ENCODE data around the gene HSD11B2.

Gene HSD11B2

DNA sequence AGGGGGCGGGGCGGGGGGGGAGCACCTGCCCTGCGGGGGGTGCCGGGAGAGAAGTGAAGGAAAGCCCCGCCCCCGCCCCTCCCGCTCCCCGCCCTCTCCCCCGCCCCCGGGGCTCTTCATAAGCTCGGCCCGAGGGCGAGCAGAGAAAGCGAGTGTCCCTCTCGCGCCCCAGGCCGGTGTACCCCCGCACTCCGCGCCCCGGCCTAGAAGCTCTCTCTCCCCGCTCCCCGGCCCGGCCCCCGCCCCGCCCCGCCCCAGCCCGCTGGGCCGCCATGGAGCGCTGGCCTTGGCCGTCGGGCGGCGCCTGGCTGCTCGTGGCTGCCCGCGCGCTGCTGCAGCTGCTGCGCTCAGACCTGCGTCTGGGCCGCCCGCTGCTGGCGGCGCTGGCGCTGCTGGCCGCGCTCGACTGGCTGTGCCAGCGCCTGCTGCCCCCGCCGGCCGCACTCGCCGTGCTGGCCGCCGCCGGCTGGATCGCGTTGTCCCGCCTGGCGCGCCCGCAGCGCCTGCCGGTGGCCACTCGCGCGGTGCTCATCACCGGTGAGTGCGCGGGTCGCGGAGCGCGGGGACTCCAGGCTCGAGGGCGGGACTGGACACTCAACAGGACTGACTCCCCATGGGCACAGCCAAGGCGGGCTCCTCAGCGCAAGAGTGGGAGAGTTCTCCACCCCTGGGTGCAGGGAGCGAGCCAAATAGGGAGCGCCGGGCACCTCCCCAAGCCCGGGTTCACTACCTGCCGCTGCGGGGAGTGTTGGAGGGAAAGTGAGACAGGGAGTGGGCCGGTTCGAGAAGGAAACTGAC is at the start of gene HSD11B2:
Gene HSD11B2 (plus strand): TSS at position 145 of the 798 bp plus-strand sequence. CDS start 128 bp downstream, at position 273.
- in situ Hi-C loops (cut with HindIII; ENCODE audit: low sequenced_read_pairs): no loop called here

DNA sequence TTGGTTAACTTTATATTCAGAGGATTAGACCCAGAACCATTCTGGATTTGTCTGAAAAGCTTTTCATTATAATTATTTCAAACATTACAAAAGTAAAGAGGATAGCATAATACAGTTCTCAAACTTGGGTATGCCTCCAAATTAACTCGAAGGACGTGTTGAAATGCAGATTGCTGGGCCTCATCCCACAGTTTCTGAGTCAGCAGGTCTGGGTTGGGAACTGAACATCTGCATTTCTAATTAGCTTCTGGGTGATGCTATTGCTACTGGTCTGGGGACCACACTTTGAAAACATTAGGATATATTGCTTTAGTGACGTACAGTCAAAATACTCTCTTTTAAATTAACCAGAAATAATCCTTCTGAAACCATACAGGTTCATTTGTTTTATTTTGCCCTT is 47.6 kb upstream of the HSD11B2 start:
- in situ Hi-C loops (cut with HindIII; ENCODE audit: low sequenced_read_pairs): no loop called here

DNA sequence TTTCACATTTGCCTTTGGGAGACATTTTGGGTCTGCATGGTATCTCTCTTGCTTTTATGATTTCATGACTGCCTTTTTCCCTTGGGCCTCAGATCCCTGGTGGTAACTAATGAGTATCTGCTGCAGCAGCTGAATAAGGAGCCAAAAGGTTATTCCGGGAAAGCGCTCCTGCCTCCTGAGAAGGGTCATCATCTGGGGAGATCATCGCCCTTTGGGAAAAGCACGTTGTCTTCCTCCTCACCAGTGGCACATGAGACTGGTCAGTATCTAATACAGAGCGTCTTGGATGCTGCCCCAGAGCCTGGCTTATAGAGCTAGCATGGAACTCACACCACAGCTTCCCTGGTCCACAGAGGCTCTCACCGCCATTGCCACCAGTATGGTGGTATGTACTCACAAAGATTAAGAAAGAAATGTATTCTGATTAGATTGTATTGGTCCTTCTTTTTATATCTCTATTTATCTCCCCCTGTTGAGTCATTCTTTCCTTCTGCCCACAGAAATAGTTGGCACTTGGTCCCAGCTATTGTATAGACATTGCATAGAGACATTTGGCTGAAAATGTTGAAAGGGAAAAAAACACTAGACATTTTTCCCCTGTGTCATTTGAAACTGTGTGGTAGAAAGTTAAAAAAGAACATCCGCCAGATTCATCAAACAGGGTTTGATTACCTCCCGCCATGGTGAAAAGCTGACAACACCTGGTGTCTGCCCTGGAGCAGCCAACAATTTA is 46.0 kb upstream of the HSD11B2 start:
- in situ Hi-C loops (cut with HindIII; ENCODE audit: low sequenced_read_pairs): loop anchor here (5.0 kb wide), 2 partner anchors 48 to 57 kb away; no protein-coding TSS in a partner anchor

DNA sequence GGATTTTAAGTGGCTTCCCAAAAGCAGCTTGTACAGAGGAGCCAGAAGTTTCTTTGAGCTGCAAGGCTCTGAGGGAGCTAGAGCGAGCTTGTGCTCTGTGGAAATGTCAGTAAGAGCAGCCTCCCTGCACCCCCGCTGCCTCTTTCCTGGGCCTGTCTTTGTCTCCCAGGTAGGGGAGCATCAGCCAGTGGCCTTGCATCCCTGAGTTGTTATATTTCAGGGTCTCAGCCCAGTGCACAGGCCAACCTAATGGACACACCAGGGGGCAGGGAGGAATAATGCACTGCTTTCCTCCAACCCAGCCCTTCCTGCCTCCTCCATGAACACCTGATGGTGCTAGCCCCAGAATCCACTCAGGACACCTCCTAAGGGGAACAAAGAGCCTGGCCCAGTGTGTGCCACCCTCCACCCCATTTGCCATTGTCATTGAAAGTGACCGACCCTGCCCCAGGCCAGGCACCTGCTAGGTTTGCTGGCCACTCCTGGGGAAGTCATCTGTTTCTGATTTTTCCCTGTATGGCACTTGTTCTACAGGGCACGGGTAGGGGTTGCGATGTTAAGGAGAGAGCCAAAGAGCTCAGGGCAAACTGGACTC is 44.0 kb upstream of the HSD11B2 start:
- in situ Hi-C loops (cut with HindIII; ENCODE audit: low sequenced_read_pairs): loop anchor here (5.0 kb wide), 2 partner anchors 50 to 55 kb away; no protein-coding TSS in a partner anchor

DNA sequence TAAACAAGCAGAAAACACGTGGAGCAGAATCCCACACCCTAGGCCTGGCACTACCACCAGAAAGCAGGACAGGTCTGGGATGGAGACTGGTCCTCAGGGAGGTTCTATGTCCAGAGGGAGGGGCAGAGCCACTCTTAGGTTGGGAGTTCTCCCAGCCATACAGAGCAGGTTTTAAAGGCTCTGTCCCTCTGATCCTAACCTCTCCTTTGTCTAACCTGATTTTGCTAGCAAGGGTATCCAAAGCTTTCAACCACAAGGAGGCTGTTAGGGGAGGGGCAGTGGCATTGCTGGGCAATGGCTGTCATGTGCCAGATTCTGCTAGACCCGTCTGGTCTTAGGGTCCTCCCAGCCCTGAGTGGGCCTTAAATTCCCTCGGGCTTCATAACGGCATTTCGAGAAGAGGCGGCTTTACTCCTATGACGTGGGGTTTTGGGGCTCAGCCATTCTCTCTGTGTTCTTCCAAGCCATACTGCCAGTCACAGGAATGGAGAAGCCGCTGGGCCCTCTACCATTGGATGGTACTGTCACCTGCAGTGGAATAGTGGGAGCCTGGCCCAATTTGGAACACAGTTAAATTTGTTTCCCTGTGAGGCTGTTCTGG is 43.3 kb upstream of the HSD11B2 start:
- in situ Hi-C loops (cut with HindIII; ENCODE audit: low sequenced_read_pairs): loop anchor here (5.0 kb wide), 2 partner anchors 50 to 55 kb away; no protein-coding TSS in a partner anchor

DNA sequence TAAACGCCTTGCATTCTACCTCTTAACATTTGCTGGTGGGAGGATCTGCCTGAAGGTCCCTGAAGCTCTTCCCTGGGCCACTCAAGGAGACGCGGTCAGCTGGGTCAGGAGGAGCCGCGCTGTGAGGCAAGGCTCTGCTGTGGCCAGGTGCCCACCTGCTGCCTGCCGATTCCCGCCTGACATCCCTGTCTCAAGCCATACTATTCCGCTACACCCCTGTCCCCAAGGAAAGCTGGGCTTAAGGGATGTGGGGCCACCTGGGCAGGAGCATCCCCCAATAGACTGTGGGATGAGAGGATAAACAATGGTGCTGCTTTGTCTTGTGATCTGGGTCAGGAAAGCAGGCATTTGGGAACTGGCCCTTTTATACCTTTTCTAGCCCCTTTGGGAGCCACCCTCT is 42.7 kb upstream of the HSD11B2 start:
- in situ Hi-C loops (cut with HindIII; ENCODE audit: low sequenced_read_pairs): loop anchor here (5.0 kb wide), 2 partner anchors 51 to 54 kb away; no protein-coding TSS in a partner anchor

DNA sequence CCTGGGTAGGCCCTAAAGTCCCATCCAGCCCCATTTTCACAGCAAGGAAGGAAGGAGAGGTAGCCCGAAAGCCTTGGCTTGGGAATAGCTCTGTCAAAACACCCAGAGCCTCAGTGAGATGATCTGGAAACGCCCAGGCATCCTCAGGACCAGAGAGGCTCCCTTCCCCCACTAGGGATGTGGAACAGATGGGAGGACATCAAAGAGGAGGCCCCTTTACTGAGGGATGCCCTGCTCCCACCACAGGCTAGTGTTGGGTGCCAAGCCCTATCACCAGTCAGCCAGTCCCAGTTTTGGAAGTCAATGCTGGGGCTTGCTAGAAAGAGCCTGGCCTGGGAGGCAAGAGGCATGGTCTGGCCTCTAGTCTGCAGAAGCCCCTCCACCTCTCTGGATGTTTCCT is 42.3 kb upstream of the HSD11B2 start:
- in situ Hi-C loops (cut with HindIII; ENCODE audit: low sequenced_read_pairs): loop anchor here (5.0 kb wide), 2 partner anchors 51 to 54 kb away; no protein-coding TSS in a partner anchor

DNA sequence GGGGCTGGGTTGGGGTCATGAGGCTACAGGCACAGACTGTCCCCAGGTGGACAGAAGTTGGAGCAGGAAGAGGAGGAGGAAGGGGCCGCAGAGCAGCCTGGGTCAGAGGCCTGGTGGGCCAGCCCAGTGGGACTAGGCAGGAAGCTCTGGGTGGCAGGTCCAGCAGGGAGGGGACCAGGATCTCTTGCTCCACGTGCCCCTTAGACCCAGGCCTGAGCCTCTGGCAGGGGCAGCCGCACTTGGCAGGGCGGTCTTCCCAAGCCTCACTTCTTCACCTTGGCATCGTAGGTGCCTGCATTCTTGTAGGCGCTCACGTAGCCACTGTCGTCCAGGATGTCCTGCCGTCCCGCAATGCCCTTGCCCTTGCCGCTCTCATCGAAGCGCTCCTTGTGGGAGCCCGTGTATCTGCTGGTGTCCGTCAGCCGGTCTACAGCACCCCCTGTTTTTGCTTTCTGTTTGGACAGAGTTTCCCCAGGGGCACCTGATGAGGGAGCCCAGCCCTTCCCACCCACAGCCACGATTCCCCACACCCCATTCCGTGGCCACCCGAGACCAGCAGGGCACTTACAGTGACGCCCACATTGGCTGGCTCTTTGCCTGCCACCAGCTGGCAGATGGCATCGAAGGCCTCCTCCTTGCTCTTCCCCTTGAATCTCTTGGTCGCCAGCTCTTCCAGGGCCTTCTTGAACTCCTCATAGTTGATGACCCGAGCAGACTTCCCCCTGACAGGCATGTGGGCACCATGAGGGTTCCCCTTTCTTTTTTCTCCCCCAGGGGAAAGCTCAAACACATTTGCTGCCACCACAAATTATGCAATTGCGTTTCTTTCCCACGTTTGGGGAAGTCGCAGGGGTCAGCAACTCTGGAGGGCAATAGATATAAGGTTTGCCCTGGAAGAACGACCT is 40.8 kb upstream of the HSD11B2 start:
- in situ Hi-C loops (cut with HindIII; ENCODE audit: low sequenced_read_pairs): loop anchor here (5.0 kb wide), 2 partner anchors 52 to 53 kb away; no protein-coding TSS in a partner anchor

DNA sequence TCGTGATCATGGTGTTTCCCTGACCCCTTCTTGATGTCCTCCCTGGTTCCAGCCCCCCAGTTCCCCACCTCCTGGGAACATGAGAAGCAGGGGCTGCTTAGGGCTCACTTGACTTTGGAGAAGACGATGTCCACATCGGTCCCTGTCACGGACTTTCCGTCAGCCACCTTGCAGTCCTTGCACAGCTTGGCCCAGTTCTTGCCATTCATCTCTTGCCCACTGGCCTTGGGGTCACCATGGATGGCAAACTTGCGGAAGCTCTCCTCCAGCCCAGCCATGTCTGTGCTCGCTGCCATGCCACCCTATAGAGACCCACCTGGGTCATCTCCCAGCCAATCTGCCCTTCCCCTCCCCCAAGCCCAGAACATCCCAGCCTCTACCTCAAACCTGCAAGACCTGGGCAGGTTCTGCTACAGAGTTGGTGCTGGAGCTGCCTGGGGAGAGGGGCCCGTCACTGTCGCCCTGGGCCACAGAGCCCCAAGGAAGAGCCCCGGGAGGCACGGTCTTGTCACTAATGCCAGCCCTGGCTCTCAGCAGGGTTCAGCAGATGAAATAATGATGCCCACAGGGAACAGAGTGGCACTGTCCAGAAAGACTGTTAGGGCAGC is 40.0 kb upstream of the HSD11B2 start:
- in situ Hi-C loops (cut with HindIII; ENCODE audit: low sequenced_read_pairs): no loop called here

DNA sequence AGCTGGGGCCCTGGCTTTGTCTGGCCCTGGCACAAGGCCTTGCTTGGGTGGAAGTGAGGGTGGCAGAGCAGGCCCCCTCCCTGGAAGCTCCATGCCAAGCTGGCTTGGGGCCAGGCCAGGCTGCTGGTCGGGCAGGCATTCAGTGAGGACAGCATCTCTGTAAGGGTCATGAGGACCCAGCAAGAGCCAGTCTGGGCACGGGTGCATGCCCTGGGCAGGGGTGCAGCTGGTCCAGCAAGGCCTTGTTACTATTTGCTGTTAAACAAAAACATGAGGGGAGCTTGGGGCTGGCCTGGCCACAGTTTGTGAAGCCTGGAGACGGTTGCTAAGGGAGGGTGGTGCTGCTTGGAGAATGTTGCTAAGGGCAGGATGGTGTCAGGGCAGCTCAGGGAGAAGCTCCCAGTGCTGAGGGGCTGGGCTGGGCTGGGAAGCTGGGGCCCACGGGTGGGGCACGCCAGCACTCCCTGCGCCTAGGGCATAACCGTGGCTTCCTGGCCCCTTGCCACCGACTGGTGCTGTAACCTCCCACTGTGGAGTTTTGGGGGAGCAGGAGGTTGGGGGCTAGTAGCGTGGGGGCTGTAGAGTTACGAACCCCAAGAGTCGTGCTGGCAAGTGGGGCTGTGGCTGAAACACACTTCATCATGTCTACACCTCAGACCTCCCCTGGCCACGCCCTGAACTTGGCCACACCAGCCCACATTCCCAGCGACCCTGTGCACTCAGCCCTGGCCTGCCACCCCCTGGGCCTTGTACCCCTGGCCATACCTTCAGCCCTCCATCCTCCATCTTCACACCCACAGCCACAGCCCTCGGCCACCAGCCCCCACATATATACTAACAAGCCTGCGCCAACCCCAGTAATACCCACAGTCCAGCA is 39.3 kb upstream of the HSD11B2 start:
- in situ Hi-C loops (cut with HindIII; ENCODE audit: low sequenced_read_pairs): no loop called here

DNA sequence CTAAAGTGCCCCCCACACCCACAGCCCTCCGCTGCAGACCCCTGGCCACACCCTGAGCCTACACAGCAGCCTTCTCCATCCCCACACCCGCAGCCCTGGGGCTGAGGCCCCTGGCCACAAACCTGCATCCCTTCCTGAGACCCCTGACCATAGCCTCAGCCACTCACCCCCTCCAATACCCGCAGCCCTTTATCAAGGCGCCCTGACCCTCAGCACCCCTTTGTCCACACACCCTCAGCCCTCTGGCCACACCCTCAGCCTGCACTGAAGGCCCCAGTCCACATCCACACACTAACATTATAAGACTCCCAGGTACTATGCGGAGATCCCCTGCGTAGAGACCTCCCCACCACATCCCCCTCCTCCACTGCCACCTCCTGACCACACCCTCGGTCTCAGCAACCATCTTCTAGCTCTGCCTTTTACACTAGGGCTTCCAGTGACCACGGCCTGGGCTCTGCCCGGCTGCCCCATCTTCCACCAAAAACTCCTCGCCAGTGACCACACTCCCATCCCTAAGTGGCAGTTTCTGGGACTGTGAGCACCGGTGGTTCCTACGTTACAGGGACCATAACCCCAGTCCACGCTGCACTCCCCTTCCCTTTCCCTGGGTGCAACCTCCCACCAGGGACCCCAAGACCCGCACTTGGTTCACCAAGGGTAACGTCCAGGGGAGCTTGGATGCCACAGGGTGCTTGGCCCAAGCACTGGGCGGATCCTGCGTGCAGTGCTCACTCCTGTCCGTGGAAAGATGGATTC is 38.4 kb upstream of the HSD11B2 start:
- in situ Hi-C loops (cut with HindIII; ENCODE audit: low sequenced_read_pairs): no loop called here

DNA sequence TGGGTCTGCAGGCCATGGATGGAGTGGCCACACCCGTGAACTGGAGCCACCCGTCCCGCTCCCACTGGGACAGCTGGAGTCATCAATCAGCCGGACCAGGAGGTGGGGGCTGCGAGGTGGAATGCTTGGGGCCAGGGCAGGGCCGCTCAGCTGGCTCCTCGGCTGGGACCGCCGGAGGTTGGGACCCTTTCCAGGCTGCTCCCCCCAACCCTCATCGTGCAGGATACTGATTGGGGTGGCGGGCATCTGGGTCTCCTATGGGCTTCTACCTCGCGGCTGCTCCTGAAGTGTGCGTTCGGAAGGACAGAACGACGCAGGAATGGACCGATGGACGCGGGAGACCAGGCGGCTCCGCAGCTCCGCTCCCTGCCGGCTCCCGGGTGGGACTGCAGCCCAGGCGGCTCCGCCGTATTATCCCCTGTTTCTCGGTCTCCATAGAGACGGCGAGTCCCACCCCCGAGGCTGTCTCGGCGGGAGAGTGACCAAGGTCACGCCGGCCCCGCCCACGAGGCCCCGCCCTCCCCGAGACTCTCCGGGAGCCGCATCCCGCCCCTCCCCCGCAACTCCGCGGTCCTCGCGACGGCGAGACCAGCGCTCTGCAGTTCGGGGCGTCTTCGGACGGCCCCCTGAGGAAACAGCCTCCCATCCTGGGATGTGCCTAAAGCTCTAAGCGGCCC is 37.7 kb upstream of the HSD11B2 start, which contains the start of gene TPPP3:
Gene TPPP3 (minus strand): TSS at position 388 of the 677 bp plus-strand sequence. CDS start 2,387 bp downstream, outside the sequence.
- in situ Hi-C loops (cut with HindIII; ENCODE audit: low sequenced_read_pairs): no loop called here

DNA sequence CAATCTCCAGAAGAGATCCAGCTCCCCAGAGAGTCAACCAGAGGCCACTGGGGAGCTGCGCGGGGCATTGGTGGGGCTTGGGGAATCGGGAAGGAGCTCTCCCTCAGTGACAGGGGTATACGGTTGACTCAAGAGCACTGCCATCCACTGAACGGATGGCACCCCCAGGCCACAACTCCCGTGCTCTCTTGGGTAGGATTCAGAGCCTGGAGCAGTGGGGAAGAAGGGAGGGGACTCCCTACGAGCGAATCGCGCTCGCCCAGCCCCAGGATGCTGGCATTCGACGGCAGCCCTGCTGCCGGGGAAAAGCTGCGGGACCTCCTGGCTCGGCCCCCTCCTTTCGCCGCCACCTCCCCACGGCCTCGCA is 37.1 kb upstream of the HSD11B2 start:
- in situ Hi-C loops (cut with HindIII; ENCODE audit: low sequenced_read_pairs): no loop called here

DNA sequence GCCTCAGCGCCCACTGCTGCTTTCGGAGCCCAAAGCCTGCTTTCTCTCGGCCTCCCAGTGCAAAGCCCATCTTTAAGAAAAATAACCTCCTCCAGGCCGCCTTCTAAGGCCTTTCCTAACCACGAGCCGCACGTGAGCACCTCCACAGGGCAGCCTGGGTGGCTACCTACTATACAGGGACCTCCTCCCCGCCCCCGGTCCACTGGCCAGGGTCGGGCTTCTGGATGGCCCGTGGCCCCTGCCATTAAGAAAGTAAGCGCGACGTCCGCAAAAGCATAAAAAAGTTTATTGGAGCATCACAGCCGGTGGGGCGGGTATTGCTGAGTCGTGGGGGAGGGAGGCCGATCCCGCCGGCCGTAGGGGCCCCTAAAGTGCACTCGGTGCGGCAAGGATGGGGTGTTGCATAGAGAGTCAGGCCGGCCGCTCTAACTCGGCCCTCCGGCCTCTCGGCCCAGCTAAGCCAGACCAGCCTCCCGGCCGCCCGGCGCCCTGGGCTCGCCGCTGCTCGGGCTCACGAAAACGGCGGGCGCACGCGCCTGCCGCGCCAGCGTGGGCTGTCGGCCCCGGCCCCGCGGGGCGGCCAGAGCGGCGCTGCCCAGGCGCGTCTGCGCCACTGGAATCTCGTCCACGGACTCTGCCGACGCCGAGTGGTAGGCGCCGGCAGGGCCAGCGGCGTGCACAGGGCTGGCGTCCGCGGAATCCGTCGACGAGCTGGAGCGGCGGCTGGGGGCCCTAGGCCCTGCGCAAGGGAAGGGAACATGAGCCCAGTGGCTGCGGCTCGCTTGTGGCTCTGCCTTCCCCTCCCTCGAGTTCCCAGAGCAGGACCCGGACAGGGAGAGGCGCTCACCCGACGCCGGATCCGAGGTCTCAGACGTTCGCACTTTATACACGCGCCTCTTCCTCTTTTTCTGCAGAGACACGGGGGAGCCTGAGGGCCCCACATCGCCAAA is 36.5 kb upstream of the HSD11B2 start:
- in situ Hi-C loops (cut with HindIII; ENCODE audit: low sequenced_read_pairs): no loop called here

DNA sequence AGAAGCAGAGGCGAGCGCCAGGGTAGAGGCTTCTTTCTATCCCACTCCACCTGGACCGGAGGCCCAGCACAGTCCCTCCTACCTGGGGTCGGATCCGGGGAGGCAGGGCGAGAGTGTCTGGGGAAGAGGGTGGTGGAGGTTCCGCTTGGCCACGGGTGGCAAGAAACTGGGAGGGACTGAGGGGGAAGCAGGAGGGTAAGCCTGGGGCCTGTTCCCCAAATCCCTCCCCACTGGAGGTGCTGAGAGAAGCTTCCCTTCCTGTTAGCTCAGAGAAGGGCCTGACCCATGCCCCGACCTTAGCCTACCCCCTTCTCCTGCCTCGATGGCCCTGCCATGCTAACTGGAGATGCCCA is 35.8 kb upstream of the HSD11B2 start:
- in situ Hi-C loops (cut with HindIII; ENCODE audit: low sequenced_read_pairs): no loop called here

DNA sequence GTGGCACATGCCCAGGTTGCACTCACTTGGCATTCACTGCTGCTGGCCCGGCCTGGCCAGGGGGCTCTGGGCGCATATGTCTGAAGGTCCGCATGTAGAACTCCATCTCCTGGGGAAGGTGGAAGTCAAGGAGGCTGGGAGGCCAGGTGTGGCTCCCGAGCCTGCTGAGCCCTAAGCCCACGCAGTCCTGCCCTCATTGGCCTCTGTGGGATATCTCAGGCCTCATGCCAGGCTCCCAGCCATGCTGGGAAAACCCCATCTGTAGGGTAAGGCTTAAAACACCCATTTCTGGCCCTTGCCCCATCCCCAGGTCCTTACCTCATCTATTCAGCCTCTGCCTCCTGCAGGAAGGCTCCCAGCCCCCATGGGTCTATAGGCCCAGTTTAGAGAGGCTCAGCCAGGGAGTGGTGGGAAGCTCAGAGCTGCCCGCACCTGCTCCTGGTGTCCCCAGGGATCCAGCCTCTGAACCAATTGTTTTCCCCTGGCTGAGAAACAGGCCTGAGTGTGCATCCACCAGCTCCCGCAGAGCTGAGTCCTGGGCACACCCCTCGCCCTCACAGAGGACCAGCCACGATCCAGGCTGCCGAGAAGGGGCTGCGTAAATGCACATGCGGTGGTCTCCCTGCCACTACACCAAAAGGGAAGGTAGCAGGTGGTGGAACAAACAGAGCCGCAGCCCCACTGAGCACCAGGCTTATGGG is 35.3 kb upstream of the HSD11B2 start:
- in situ Hi-C loops (cut with HindIII; ENCODE audit: low sequenced_read_pairs): no loop called here

All from DLD1 (cell line).